Caco-2 (cell line): Measurements from ENCODE around the gene DEPDC1B. TPM values are rescaled to one million over a fixed set of nuclear protein-coding genes. Genes with fewer than 3 reads are reported as not detected.

Source experiments
- BruUV-seq: library from RNA; stranded (reverse); fragments of 400-500 nt; replicated peaks from 2 replicates; lab custom pipeline; 2021; lab: Mats Ljungman, UMichigan
- CTCF ChIA-PET: fragments of 300-600 bp; sonication (Branson Sonifier 250); formaldehyde crosslinking; loops from one replicate; lab custom pipeline; 2022; ENCODE audit warnings: antibody characterized with exemption; lab: Charles Lee
- POLR2A ChIA-PET: fragments of 300-600 bp; sonication (Branson Sonifier 250); formaldehyde crosslinking; loops from one replicate; lab custom pipeline; 2022; ENCODE audit warnings: antibody characterized with exemption; lab: Charles Lee
- DNase-seq, 2 experiments: peaks; one replicate each; pipeline versions ENCODE4 v3.0.0 to v3.0.0-alpha.2; 2020 to 2022
- H3K27me3 ChIP-seq: replicated peaks from 2 replicates; pipeline ENCODE4 v1.6.0; 2011; ENCODE audit warnings: low read length; ENCODE audit not compliant: control insufficient read depth, insufficient read depth
- H3K36me3 ChIP-seq: 2 replicates; pipeline ENCODE4 v1.5.1; 2011; ENCODE audit warnings: low read length; ENCODE audit not compliant: control insufficient read depth, insufficient read depth
- H3K4me1 ChIP-seq: fragments of 250-450 bp; sonication (Bioruptor Pico); 2 replicates; pipeline ENCODE4 v1.5.1; 2020; ENCODE audit warnings: mild to moderate bottlenecking
- H3K4me3 ChIP-seq: 2 replicates; pipeline ENCODE4 v1.5.1; 2011; ENCODE audit warnings: low read depth, mild to moderate bottlenecking, control low read depth, low read length
- H3K9me3 ChIP-seq: fragments of 250-450 bp; sonication (Bioruptor Pico); 2 replicates; pipeline ENCODE4 v1.5.1; 2020; ENCODE audit warnings: mild to moderate bottlenecking, moderate library complexity
- H3K27ac Mint-ChIP-seq: one replicate; pipeline ENCODE4 v1.8.0; 2022; ENCODE audit warnings: mixed read lengths; ENCODE audit not compliant: unreplicated experiment
- H3K27me3 Mint-ChIP-seq: one replicate; pipeline ENCODE4 v1.8.0; 2022; ENCODE audit warnings: mixed read lengths; ENCODE audit not compliant: insufficient read depth, unreplicated experiment
- H3K36me3 Mint-ChIP-seq: one replicate; pipeline ENCODE4 v1.8.0; 2022; ENCODE audit warnings: mild to moderate bottlenecking, mixed read lengths; ENCODE audit not compliant: insufficient read depth, unreplicated experiment
- H3K4me1 Mint-ChIP-seq: one replicate; pipeline ENCODE4 v1.8.0; 2022; ENCODE audit warnings: low read depth, mixed read lengths; ENCODE audit not compliant: unreplicated experiment
- H3K4me3 Mint-ChIP-seq: one replicate; pipeline ENCODE4 v1.8.0; 2022; ENCODE audit warnings: mild to moderate bottlenecking, moderate library complexity, mixed read lengths; ENCODE audit not compliant: unreplicated experiment
- H3K9me3 Mint-ChIP-seq: one replicate; pipeline ENCODE4 v1.8.0; 2022; ENCODE audit warnings: mixed read lengths; ENCODE audit not compliant: unreplicated experiment
- CTCF ChIP-seq, 2 experiments: fragments of 200-600 bp in 1 of 2; IDR thresholded peaks; 1 replicate in 1 of 2; 2 replicates in 1 of 2; pipeline versions ENCODE4 v1.5.1 to v1.8.0; 2011 to 2022; ENCODE audit warnings: antibody characterized with exemption in 1 of 2, control low read depth in 1 of 2, inconsistent platforms in 1 of 2, low read depth in 1 of 2, low read length in 1 of 2, mild to moderate bottlenecking in 1 of 2, moderate library complexity in 1 of 2; ENCODE audit not compliant: insufficient read depth in 1 of 2, severe bottlenecking in 1 of 2, unreplicated experiment in 1 of 2
- intact Hi-C: fragments of 100-400 bp; cut with micrococcal nuclease; formaldehyde crosslinking; loops from one replicate; pipeline ENCODE4 v1.10.0; 2022; ENCODE audit not compliant: unreplicated experiment
- total RNA-seq: library from RNA; stranded (reverse); gene quantifications from 2 replicates; pipeline ENCODE4 v1.2.3, GENCODE V29; 2022

The DEPDC1B gene
- total RNA-seq, 1 experiment from 2014 or later = 44.9 TPM

- Mint-ChIP-seq H3K9me3 (no peaks in the 10 kb centered on the region), H3K36me3 (peaks cover 14% of the 10 kb centered on the region), H3K27me3 (no peaks in the 10 kb centered on the region), H3K27ac (peak overlapping the region; percentile 99), H3K4me1 (peaks cover 66% of the 10 kb centered on the region), H3K4me3 (peak overlapping the region; percentile 68)
- TSS peak; percentile 74 for BruUV-seq
- ChIA-PET CTCF (interaction anchor here (1.3 to 4.6 kb wide), 2 partner anchors 16 to 27 kb away, joined by 3 to 25 read pairs; partner anchors contain the start of gene DEPDC1B), POLR2A (interaction anchor here (2.2 kb wide), 1 partner anchor 28 kb away, joined by 16 read pairs; the partner anchor contains the start of gene DEPDC1B)
- TF ChIP-seq CTCF (IDR thresholded peaks at IDR 0.05; ENCODE audit: insufficient read depth in 1 of 2, low read depth in 1 of 2, low read length in 1 of 2, severe bottlenecking in 1 of 2, unreplicated experiment in 1 of 2) = no peak
- intact Hi-C loops = loop anchor here (1.0 to 10.0 kb wide), 9 partner anchors 23 to 1260 kb away; partner anchors contain the start of genes ERCC8, NDUFAF2 and ZSWIM6
- Histone ChIP-seq H3K4me1 (peaks cover 64% of the 10 kb centered on the region), H3K4me3 (no peak overlapping the region), H3K36me3 (peaks cover 3% of the 10 kb centered on the region; the same call in 1 of the 2 replicates), H3K27me3 (no peaks in the 10 kb centered on the region), H3K9me3 (no peaks in the 10 kb centered on the region)
- DNase-seq = peak; percentile 66 to 75
Observed at GRCh38 chr5:60671899-60672692, 27.9 kb downstream of the DEPDC1B start.

GRCh38 chr5:60670749-60671148 is 29.2 kb downstream of the DEPDC1B start:
- peak overlapping the region; percentile 99 for H3K27ac Mint-ChIP-seq
- CTCF ChIA-PET = interaction anchor here (1.5 kb wide), 1 partner anchor 21 kb away, joined by 4 read pairs; no protein-coding TSS in a partner anchor
- intact Hi-C loops = loop anchor here (5.0 to 10.0 kb wide), 5 partner anchors 277 to 1262 kb away; partner anchors contain the start of genes ERCC8, NDUFAF2 and ZSWIM6
- POLR2A ChIA-PET = no interaction called here
- H3K36me3 Mint-ChIP-seq = peaks cover 25% of the 10 kb centered on the region
- H3K4me3 Mint-ChIP-seq = no peak overlapping the region
- no peak for TF ChIP-seq CTCF (IDR thresholded peaks at IDR 0.05; ENCODE audit: insufficient read depth in 1 of 2, low read depth in 1 of 2, low read length in 1 of 2, severe bottlenecking in 1 of 2, unreplicated experiment in 1 of 2)
- DNase-seq = no peak
- Histone ChIP-seq H3K4me1 (peaks cover 58% of the 10 kb centered on the region), H3K4me3 (no peak overlapping the region), H3K36me3 (peaks cover 4% of the 10 kb centered on the region), H3K27me3 (no peaks in the 10 kb centered on the region), H3K9me3 (no peaks in the 10 kb centered on the region)
- H3K4me1 Mint-ChIP-seq = peaks cover 52% of the 10 kb centered on the region
- no peaks in the 10 kb centered on the region for H3K9me3 Mint-ChIP-seq
- no peaks in the 10 kb centered on the region for H3K27me3 Mint-ChIP-seq
- no TSS peak for BruUV-seq

GRCh38 chr5:60668686-60669304 is 31.2 kb downstream of the DEPDC1B start:
- no peaks in the 10 kb centered on the region for H3K9me3 Mint-ChIP-seq
- Histone ChIP-seq H3K36me3 (peaks cover 2% of the 10 kb centered on the region; the same call in 1 of the 2 replicates), H3K4me1 (peaks cover 39% of the 10 kb centered on the region), H3K4me3 (no peak overlapping the region), H3K9me3 (no peaks in the 10 kb centered on the region), H3K27me3 (no peaks in the 10 kb centered on the region)
- CTCF ChIA-PET = interaction anchor here (0.6 to 1.4 kb wide), 3 partner anchors 19 to 292 kb away, joined by 3 to 7 read pairs (median 5); partner anchors contain the start of gene DEPDC1B
- no peak overlapping the region for H3K27ac Mint-ChIP-seq
- BruUV-seq = no TSS peak
- TF ChIP-seq CTCF (IDR thresholded peaks at IDR 0.05; ENCODE audit: insufficient read depth in 1 of 2, low read depth in 1 of 2, low read length in 1 of 2, severe bottlenecking in 1 of 2, unreplicated experiment in 1 of 2) = peak; percentile 45 to 50
- POLR2A ChIA-PET = no interaction called here
- no peak overlapping the region for H3K4me3 Mint-ChIP-seq
- H3K4me1 Mint-ChIP-seq = peaks cover 33% of the 10 kb centered on the region
- H3K36me3 Mint-ChIP-seq = peaks cover 33% of the 10 kb centered on the region
- peak in 1 of 2 experiments; percentile 38 for DNase-seq
- no peaks in the 10 kb centered on the region for H3K27me3 Mint-ChIP-seq
- intact Hi-C loops = loop anchor here (5.0 kb wide), 1 partner anchor 371 kb away; no protein-coding TSS in a partner anchor
